ENCODE results near the gene ARHGAP28. TPM values are rescaled to one million over a fixed set of nuclear protein-coding genes. Genes with fewer than 3 reads are reported as not detected.

ARHGAP28 gene
- total RNA-seq, 1 donor from 2014 or later: 161 TPM

GRCh38 chr18:6940451-6940850 is 210.9 kb downstream of the ARHGAP28 start:
- Mint-ChIP-seq H3K4me1 (peaks cover 2% of the 10 kb centered on the region), H3K4me3 (no peak overlapping the region), H3K36me3 (peaks cover 27% of the 10 kb centered on the region), H3K9me3 (no peaks in the 10 kb centered on the region), H3K27me3 (ENCODE audit: low read depth) (no peaks in the 10 kb centered on the region), H3K27ac (no peak overlapping the region)
- no peak for DNase-seq (ENCODE audit: low spot score in 2 of 2, unreplicated experiment in 2 of 2)
- no peak for TF ChIP-seq CTCF (IDR thresholded peaks at IDR 0.05; ENCODE audit: unreplicated experiment)

GRCh38 chr18:6941996-6942395 is 212.5 kb downstream of the ARHGAP28 start:
- Mint-ChIP-seq H3K9me3 (no peaks in the 10 kb centered on the region), H3K36me3 (peaks cover 31% of the 10 kb centered on the region), H3K4me3 (no peak overlapping the region), H3K27me3 (ENCODE audit: low read depth) (no peaks in the 10 kb centered on the region), H3K4me1 (peaks cover 2% of the 10 kb centered on the region), H3K27ac (no peak overlapping the region)
- DNase-seq (ENCODE audit: low spot score in 2 of 2, unreplicated experiment in 2 of 2): no peak
- TF ChIP-seq CTCF (IDR thresholded peaks at IDR 0.05; ENCODE audit: unreplicated experiment): no peak

GRCh38 chr18:6942742-6943141 is 213.2 kb downstream of the ARHGAP28 start:
- no peak for DNase-seq (ENCODE audit: low spot score in 2 of 2, unreplicated experiment in 2 of 2)
- H3K27ac Mint-ChIP-seq: no peak overlapping the region
- peaks cover 2% of the 10 kb centered on the region for H3K4me1 Mint-ChIP-seq
- H3K27me3 Mint-ChIP-seq (ENCODE audit: low read depth): no peaks in the 10 kb centered on the region
- H3K9me3 Mint-ChIP-seq: no peaks in the 10 kb centered on the region
- peaks cover 36% of the 10 kb centered on the region for H3K36me3 Mint-ChIP-seq
- TF ChIP-seq CTCF (IDR thresholded peaks at IDR 0.05; ENCODE audit: unreplicated experiment): no peak
- no peak overlapping the region for H3K4me3 Mint-ChIP-seq

- Mint-ChIP-seq H3K36me3 (peaks cover 36% of the 10 kb centered on the region), H3K4me1 (no peaks in the 10 kb centered on the region), H3K27ac (no peak overlapping the region), H3K9me3 (no peaks in the 10 kb centered on the region), H3K4me3 (no peak overlapping the region), H3K27me3 (ENCODE audit: low read depth) (no peaks in the 10 kb centered on the region)
- no peak for TF ChIP-seq CTCF (IDR thresholded peaks at IDR 0.05; ENCODE audit: unreplicated experiment)
- no peak for DNase-seq (ENCODE audit: low spot score in 2 of 2, unreplicated experiment in 2 of 2)
These were observed 213.6 kb downstream of the ARHGAP28 start for GRCh38 chr18:6943143-6943542.

GRCh38 chr18:6947338-6948030 is 218.0 kb downstream of the ARHGAP28 start:
- Mint-ChIP-seq H3K27me3 (ENCODE audit: low read depth) (no peaks in the 10 kb centered on the region), H3K4me3 (no peak overlapping the region), H3K36me3 (peaks cover 46% of the 10 kb centered on the region), H3K27ac (no peak overlapping the region), H3K9me3 (no peaks in the 10 kb centered on the region), H3K4me1 (peaks cover 13% of the 10 kb centered on the region)
- TF ChIP-seq CTCF (IDR thresholded peaks at IDR 0.05; ENCODE audit: unreplicated experiment): no peak
- DNase-seq (ENCODE audit: low spot score in 2 of 2, unreplicated experiment in 2 of 2): no peak

All from mesothelial cell of epicardium (in vitro differentiated cells).